Measurements from ENCODE around the gene CYBC1. TPM values are rescaled to one million over a fixed set of nuclear protein-coding genes. Genes with fewer than 3 reads are reported as not detected.

The CYBC1 gene
- total and polyA plus RNA-seq, 9 of the 15 experiments (the other 6 are each of a cell fraction or from before 2014, with no cell fraction given), result 1.3 to 71.8 (median 49.9) TPM

DNA sequence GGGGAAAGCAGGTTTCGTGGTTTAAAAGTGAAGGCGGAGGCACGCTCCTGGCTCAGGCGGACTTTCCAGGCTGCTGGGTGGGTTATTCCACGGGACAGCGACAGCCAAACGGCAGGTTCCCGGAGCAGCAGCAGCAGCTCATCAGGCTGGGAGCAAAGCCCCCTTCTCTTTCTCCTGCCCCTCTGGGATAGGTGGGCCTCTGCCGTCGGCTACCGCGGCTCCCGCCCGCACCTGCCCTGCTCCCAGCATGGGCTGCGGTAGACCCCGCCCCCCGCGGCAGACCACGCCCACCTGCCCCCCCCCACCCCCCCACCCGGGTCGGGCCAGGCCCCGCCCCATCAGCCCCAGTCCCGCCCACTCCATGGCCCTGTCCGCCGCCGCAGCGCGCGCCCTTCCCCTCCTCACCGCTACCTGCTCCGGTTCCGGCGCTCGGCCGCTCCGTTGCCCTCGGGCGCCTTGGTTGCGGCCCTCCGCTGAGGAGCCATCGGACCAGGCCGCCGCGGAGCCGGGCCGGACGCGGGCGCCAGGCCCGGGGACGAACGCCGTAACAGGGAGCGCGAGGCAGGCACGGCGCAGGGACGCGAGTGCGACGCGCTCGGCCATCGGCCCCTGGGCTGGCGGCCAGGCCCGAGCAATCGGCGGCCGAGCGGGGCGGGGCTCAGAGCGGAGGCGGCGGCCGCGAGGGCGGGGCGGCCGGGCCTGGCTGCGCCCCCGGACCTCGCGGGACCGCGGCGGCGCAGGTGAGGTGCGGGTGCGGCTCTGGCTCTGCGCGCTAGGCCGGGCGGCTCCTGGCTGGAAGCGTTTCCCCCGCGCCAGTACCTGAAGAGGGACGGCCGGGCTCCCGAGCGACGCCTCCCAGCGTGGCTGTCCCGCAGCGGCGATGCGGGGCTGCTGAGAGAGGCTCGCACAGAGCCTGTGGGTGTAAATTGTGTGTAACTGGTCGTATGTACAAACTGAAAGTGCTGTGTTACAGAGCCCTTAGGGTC, 32.3 kb downstream of the CYBC1 start, which contains the start of the genes HEXD and OGFOD3 (continued):
- TF ChIP-seq, protein P1, sequence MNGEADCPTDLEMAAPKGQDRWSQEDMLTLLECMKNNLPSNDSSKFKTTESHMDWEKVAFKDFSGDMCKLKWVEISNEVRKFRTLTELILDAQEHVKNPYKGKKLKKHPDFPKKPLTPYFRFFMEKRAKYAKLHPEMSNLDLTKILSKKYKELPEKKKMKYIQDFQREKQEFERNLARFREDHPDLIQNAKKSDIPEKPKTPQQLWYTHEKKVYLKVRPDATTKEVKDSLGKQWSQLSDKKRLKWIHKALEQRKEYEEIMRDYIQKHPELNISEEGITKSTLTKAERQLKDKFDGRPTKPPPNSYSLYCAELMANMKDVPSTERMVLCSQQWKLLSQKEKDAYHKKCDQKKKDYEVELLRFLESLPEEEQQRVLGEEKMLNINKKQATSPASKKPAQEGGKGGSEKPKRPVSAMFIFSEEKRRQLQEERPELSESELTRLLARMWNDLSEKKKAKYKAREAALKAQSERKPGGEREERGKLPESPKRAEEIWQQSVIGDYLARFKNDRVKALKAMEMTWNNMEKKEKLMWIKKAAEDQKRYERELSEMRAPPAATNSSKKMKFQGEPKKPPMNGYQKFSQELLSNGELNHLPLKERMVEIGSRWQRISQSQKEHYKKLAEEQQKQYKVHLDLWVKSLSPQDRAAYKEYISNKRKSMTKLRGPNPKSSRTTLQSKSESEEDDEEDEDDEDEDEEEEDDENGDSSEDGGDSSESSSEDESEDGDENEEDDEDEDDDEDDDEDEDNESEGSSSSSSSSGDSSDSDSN (IDR thresholded peaks at IDR 0.05; ENCODE audit: borderline replicate concordance in 1 of 2, low read depth in 2 of 2, low read length in 2 of 2), result 0 out of 4 replicates have a peak, but pooled peaks of 1 of the 2 experiments have one; percentile 50
- TF ChIP-seq ZNF146 (CRISPR knock-in tag; IDR thresholded peaks at IDR 0.05; ENCODE audit: unreplicated experiment) (no peak), HMG20A (CRISPR knock-in tag; conservative IDR thresholded peaks at IDR 0.05) (no peak), TFAM (CRISPR knock-in tag; conservative IDR thresholded peaks at IDR 0.05) (no peak), U2AF1 (optimal IDR thresholded peaks at IDR 0.05; ENCODE audit: low read depth, low read length) (peak; percentile 81), NR2C2 (CRISPR knock-in tag; IDR thresholded peaks at IDR 0.05) (no peak), NR2C2 (tag; IDR thresholded peaks at IDR 0.05) (no peak), DMBX1 (CRISPR knock-in tag; IDR thresholded peaks at IDR 0.05; ENCODE audit: borderline replicate concordance) (0 out of 2 replicates have a peak, but pooled peaks have one; percentile 20)
- TF ChIP-seq, protein P2, sequence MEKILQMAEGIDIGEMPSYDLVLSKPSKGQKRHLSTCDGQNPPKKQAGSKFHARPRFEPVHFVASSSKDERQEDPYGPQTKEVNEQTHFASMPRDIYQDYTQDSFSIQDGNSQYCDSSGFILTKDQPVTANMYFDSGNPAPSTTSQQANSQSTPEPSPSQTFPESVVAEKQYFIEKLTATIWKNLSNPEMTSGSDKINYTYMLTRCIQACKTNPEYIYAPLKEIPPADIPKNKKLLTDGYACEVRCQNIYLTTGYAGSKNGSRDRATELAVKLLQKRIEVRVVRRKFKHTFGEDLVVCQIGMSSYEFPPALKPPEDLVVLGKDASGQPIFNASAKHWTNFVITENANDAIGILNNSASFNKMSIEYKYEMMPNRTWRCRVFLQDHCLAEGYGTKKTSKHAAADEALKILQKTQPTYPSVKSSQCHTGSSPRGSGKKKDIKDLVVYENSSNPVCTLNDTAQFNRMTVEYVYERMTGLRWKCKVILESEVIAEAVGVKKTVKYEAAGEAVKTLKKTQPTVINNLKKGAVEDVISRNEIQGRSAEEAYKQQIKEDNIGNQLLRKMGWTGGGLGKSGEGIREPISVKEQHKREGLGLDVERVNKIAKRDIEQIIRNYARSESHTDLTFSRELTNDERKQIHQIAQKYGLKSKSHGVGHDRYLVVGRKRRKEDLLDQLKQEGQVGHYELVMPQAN (IDR thresholded peaks at IDR 0.05; ENCODE audit: borderline replicate concordance), result peak; percentile 64; the same call in 1 of the 2 replicates
- TF ChIP-seq, protein P3, sequence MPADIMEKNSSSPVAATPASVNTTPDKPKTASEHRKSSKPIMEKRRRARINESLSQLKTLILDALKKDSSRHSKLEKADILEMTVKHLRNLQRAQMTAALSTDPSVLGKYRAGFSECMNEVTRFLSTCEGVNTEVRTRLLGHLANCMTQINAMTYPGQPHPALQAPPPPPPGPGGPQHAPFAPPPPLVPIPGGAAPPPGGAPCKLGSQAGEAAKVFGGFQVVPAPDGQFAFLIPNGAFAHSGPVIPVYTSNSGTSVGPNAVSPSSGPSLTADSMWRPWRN (IDR thresholded peaks at IDR 0.05; ENCODE audit: low read depth), result no peak
- TF ChIP-seq, protein P4, sequence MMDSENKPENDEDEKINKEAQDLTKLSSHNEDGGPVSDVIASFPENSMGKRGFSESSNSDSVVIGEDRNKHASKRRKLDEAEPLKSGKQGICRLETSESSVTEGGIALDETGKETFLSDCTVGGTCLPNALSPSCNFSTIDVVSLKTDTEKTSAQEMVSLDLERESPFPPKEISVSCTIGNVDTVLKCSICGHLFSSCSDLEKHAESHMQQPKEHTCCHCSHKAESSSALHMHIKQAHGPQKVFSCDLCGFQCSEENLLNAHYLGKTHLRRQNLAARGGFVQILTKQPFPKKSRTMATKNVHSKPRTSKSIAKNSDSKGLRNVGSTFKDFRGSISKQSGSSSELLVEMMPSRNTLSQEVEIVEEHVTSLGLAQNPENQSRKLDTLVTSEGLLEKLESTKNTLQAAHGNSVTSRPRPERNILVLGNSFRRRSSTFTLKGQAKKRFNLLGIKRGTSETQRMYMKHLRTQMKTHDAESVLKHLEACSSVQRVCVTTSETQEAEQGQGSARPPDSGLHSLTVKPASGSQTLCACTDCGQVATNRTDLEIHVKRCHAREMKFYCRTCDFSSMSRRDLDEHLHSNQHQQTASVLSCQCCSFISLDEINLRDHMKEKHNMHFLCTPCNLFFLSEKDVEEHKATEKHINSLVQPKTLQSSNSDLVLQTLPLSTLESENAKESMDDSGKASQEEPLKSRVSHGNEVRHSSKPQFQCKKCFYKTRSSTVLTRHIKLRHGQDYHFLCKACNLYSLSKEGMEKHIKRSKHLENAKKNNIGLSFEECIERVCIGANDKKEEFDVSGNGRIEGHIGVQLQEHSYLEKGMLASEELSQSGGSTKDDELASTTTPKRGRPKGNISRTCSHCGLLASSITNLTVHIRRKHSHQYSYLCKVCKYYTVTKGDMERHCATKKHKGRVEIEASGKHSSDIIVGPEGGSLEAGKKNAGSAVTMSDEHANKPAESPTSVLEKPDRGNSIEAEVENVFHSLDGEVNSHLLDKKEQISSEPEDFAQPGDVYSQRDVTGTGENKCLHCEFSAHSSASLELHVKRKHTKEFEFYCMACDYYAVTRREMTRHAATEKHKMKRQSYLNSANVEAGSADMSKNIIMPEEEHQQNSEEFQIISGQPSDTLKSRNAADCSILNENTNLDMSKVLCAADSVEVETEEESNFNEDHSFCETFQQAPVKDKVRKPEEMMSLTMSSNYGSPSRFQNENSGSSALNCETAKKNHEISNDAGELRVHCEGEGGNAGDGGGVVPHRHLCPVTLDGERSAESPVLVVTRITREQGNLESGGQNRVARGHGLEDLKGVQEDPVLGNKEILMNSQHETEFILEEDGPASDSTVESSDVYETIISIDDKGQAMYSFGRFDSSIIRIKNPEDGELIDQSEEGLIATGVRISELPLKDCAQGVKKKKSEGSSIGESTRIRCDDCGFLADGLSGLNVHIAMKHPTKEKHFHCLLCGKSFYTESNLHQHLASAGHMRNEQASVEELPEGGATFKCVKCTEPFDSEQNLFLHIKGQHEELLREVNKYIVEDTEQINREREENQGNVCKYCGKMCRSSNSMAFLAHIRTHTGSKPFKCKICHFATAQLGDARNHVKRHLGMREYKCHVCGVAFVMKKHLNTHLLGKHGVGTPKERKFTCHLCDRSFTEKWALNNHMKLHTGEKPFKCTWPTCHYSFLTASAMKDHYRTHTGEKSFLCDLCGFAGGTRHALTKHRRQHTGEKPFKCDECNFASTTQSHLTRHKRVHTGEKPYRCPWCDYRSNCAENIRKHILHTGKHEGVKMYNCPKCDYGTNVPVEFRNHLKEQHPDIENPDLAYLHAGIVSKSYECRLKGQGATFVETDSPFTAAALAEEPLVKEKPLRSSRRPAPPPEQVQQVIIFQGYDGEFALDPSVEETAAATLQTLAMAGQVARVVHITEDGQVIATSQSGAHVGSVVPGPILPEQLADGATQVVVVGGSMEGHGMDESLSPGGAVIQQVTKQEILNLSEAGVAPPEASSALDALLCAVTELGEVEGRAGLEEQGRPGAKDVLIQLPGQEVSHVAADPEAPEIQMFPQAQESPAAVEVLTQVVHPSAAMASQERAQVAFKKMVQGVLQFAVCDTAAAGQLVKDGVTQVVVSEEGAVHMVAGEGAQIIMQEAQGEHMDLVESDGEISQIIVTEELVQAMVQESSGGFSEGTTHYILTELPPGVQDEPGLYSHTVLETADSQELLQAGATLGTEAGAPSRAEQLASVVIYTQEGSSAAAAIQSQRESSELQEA (IDR thresholded peaks at IDR 0.05; ENCODE audit: low read depth), result no peak

Measured in K562 (cell line).